OCI-LY7 (cell line): Measurements from ENCODE around the gene FKBP9. TPM values are rescaled to one million over a fixed set of nuclear protein-coding genes. Genes with fewer than 3 reads are reported as not detected.
A peak's percentile ranks its signal among the peaks of the same experiment; 100 is the strongest.
"Not testable (repeated sequence)": the region's sequence is repeated elsewhere in the genome, so short reads cannot be mapped to it uniquely, and the experiment has no call there.

ENCODE experiments used
- BruUV-seq: library from RNA; stranded (reverse); fragments of 400-500 nt; replicated peaks from 2 replicates; lab custom pipeline; 2021; lab: Mats Ljungman, UMichigan
- CTCF ChIA-PET: fragments of 300-600 bp; sonication (Branson Sonifier 250); formaldehyde crosslinking; loops from one replicate; lab custom pipeline; 2022; ENCODE audit warnings: antibody characterized with exemption; ENCODE audit not compliant: unreplicated experiment; lab: Charles Lee
- POLR2A ChIA-PET: fragments of 300-600 bp; sonication (Branson Sonifier 250); formaldehyde crosslinking; loops from one replicate; lab custom pipeline; 2022; ENCODE audit warnings: antibody characterized with exemption; lab: Charles Lee
- DNase-seq: peaks from one replicate; pipeline ENCODE4 v3.0.0-alpha.2; 2015; ENCODE audit warnings: low spot score
- H2AFZ ChIP-seq: fragments of 200-600 bp; sonication (generic), shearing (Covaris generic); 2 replicates; pipeline ENCODE4 v1.6.1; 2014; ENCODE audit warnings: mild to moderate bottlenecking, antibody characterized with exemption, low read length, moderate library complexity
- H3K27ac ChIP-seq: fragments of 200-600 bp; sonication (generic); 2 replicates; pipeline ENCODE4 v1.5.1; 2014; ENCODE audit warnings: mixed run types, low read depth, mild to moderate bottlenecking, moderate library complexity, low read length, inconsistent platforms; ENCODE audit not compliant: poor library complexity, severe bottlenecking
- H3K36me3 ChIP-seq: fragments of 200-600 bp; sonication (generic); 2 replicates; pipeline ENCODE4 v1.6.1; 2014; ENCODE audit warnings: mild to moderate bottlenecking, antibody characterized with exemption, low read length, moderate library complexity, mixed read lengths; ENCODE audit not compliant: insufficient read depth
- H3K4me1 ChIP-seq: fragments of 200-600 bp; sonication (generic); 2 replicates; pipeline ENCODE4 v1.5.1; 2014; ENCODE audit warnings: mild to moderate bottlenecking, low read length; ENCODE audit not compliant: insufficient read depth, poor library complexity, severe bottlenecking
- H3K4me2 ChIP-seq: fragments of 200-600 bp; sonication (generic); 2 replicates; pipeline ENCODE4 v1.6.1; 2014; ENCODE audit warnings: mild to moderate bottlenecking, low read length
- H3K4me3 ChIP-seq: fragments of 200-600 bp; sonication (generic); 2 replicates; pipeline ENCODE4 v1.5.1; 2014; ENCODE audit warnings: mild to moderate bottlenecking, low read depth, low read length; ENCODE audit not compliant: poor library complexity, severe bottlenecking
- H3K79me2 ChIP-seq: fragments of 200-600 bp; sonication (generic); 2 replicates; pipeline ENCODE4 v1.6.1; 2016; ENCODE audit warnings: low read depth, mild to moderate bottlenecking, low read length, moderate library complexity, mixed read lengths; ENCODE audit not compliant: insufficient read depth
- H3K9me2 ChIP-seq: fragments of 200-600 bp; sonication (generic); 2 replicates; pipeline ENCODE4 v1.6.1; 2016; ENCODE audit warnings: mild to moderate bottlenecking, low read length, mixed read lengths; ENCODE audit not compliant: insufficient read depth
- H3K9me3 ChIP-seq: fragments of 200-600 bp; sonication (generic); 2 replicates; pipeline ENCODE4 v1.6.1; 2014; ENCODE audit warnings: mild to moderate bottlenecking, mixed run types, low read length, mixed read lengths
- H4K20me1 ChIP-seq: fragments of 200-600 bp; sonication (generic); 2 replicates; pipeline ENCODE4 v1.6.1; 2014; ENCODE audit warnings: mild to moderate bottlenecking, antibody characterized with exemption, low read length, moderate library complexity, mixed read lengths; ENCODE audit not compliant: insufficient read depth
- CTCF ChIP-seq: fragments of 200-600 bp; sonication (generic); conservative IDR thresholded peaks from 2 replicates; pipeline ENCODE4 v1.5.1; 2014; ENCODE audit warnings: mild to moderate bottlenecking, antibody characterized with exemption, low read length, moderate library complexity, mixed read lengths
- EZH2phosphoT487 ChIP-seq: fragments of 200-600 bp; sonication (generic); IDR thresholded peaks from 2 replicates; pipeline ENCODE4 v1.6.1; 2018; ENCODE audit warnings: low read depth, borderline replicate concordance, mild to moderate bottlenecking, mixed run types, antibody characterized with exemption, low read length, moderate library complexity, mixed read lengths
- intact Hi-C: fragments of 100-400 bp; cut with micrococcal nuclease; formaldehyde crosslinking; loops from one replicate; pipeline ENCODE4 v1.10.0; 2022; ENCODE audit not compliant: unreplicated experiment
- total RNA-seq, 2 experiments: library from RNA; depleted of rRNA in 1 of 2; stranded (reverse); fragments of >200 nt in 1 of 2; shearing (Covaris generic) in 1 of 2; gene quantifications; 2 replicates each; pipeline ENCODE4 v1.2.3, GENCODE V29; 2014 to 2022

FKBP9 gene
- total RNA-seq, 2 experiments from 2014 or later = 0.73 TPM; not detected in 1

DNA sequence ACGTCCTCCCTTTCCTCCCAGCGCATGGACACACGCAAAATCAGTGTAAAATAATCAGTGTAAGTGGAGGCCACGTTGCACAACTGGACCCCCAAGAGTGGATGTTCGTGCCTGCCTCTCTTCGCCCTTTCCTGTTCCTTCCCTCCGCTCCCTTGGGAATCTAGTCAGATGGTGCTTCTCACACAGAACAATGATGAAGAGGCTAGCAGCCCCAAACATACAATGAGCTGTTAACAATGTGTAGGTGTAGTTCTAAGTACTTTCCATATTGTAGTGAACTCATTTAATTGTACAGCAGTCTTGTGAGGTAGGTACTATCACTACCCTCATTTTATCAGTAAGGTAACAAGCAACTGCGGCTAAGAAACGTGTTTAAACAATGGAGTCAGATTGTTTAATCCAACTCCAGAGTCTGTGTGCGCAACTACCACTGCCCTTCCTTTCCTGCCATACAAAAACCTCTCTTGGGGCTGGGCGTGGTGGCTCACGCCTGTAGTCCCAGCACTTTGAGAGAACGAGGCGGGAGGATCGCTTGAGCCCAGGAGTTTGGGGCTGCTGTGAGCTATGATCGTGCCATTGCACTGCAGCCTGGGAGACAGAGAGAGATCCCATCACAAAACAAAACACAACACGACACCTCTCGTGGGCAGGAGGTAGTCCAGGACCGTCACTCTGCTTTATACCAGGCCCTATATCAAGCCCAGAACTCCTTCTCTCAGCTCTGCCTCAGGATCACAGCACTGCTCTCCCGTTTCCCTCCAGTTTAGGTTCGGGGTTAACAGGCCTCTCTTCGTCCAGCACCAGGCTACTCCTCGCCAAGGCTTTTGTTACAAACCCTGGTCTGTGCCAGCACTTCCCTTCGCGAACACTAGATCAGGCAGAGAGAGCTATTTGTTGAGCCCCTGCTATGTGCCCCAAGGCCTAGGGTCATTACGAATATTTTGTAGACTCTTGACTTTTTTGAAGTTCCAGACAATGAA lies 1.1 kb downstream of the FKBP9 start:
- Histone ChIP-seq H3K4me1 (no peaks in the 10 kb centered on the region), H3K36me3 (no peaks in the 10 kb centered on the region), H3K9me2 (no peaks in the 10 kb centered on the region), H3K79me2 (no peaks in the 10 kb centered on the region), H3K9me3 (no peaks in the 10 kb centered on the region), H4K20me1 (no peaks in the 10 kb centered on the region), H2AFZ (no peak overlapping the region), H3K27ac (no peak overlapping the region), H3K4me2 (no peak overlapping the region), H3K4me3 (no peak overlapping the region)
- no TSS peak for BruUV-seq
- DNase-seq = no peak
- intact Hi-C loops = no loop called here
- POLR2A ChIA-PET = no interaction called here
- TF ChIP-seq CTCF (no peak), EZH2phosphoT487 (no peak)
- CTCF ChIA-PET = no interaction called here

- POLR2A ChIA-PET, H3K9me2 ChIP-seq, DNase-seq, H3K4me1 ChIP-seq, H2AFZ ChIP-seq, H3K4me2 ChIP-seq, H3K36me3 ChIP-seq, BruUV-seq, H3K79me2 ChIP-seq, H3K27ac ChIP-seq, H4K20me1 ChIP-seq, H3K4me3 ChIP-seq, H3K9me3 ChIP-seq, CTCF ChIA-PET: not testable (repeated sequence)
- intact Hi-C loops = loop anchor here (1.0 to 2.0 kb wide), 2 partner anchors 87 to 143 kb away; no protein-coding TSS in a partner anchor
These were observed 6.7 kb downstream of the FKBP9 start for GRCh38 chr7:32963880-32964301.

- H3K36me3 ChIP-seq, H3K4me3 ChIP-seq, H3K79me2 ChIP-seq, H3K27ac ChIP-seq, DNase-seq, H4K20me1 ChIP-seq, H3K4me1 ChIP-seq, H3K9me3 ChIP-seq, BruUV-seq, CTCF ChIA-PET, H3K9me2 ChIP-seq, H3K4me2 ChIP-seq: not testable (repeated sequence)
- intact Hi-C loops = loop anchor here (1.0 to 2.0 kb wide), 2 partner anchors 86 to 143 kb away; no protein-coding TSS in a partner anchor
- peak; percentile 61 for TF ChIP-seq CTCF
- POLR2A ChIA-PET = interaction anchor here (0.6 kb wide), 1 partner anchor 148 kb away, joined by 3 read pairs; no protein-coding TSS in a partner anchor
- peak overlapping the region; percentile 46; the same call in 1 of the 2 replicates for H2AFZ ChIP-seq
These were observed 7.4 kb downstream of the FKBP9 start for GRCh38 chr7:32964461-32965159.

GRCh38 chr7:32966489-32967267 lies 9.4 kb downstream of the FKBP9 start:
- CTCF ChIA-PET, BruUV-seq, H3K9me2 ChIP-seq, H3K4me1 ChIP-seq, DNase-seq, H3K27ac ChIP-seq, H3K9me3 ChIP-seq, H3K79me2 ChIP-seq, H4K20me1 ChIP-seq, H3K4me3 ChIP-seq, H2AFZ ChIP-seq, H3K36me3 ChIP-seq, H3K4me2 ChIP-seq, intact Hi-C loops: not testable (repeated sequence)
- POLR2A ChIA-PET = interaction anchor here (0.6 kb wide), 1 partner anchor 67 kb away, joined by 3 read pairs; no protein-coding TSS in a partner anchor
